H9 (cell line): ENCODE measurements around the gene SHISAL2B. TPM values are rescaled to one million over a fixed set of nuclear protein-coding genes. Genes with fewer than 3 reads are reported as not detected.

Source experiments
- DNase-seq: peaks from one replicate; pipeline ENCODE4 v3.0.0-alpha.2; 2017
- H2AFZ ChIP-seq: one replicate; pipeline ENCODE4 v1.6.1; 2013; ENCODE audit warnings: mild to moderate bottlenecking, low read length, control low read depth, moderate library complexity
- H2AK5ac ChIP-seq: 2 replicates; pipeline ENCODE4 v1.6.1; 2013; ENCODE audit warnings: low read length, control low read depth, mixed read lengths; ENCODE audit not compliant: insufficient read length
- H2BK120ac ChIP-seq: one replicate; pipeline ENCODE4 v1.6.1; 2013; ENCODE audit warnings: low read depth, mild to moderate bottlenecking, low read length, control low read depth, inconsistent platforms; ENCODE audit not compliant: poor library complexity, severe bottlenecking
- H2BK12ac ChIP-seq: 2 replicates; pipeline ENCODE4 v1.6.1; 2013; ENCODE audit warnings: low read length, control low read depth, mixed read lengths, low read depth; ENCODE audit not compliant: insufficient read length
- H2BK15ac ChIP-seq: 2 replicates; pipeline ENCODE4 v1.6.1; 2013; ENCODE audit warnings: low read depth, low read length, control low read depth
- H2BK20ac ChIP-seq: one replicate; pipeline ENCODE4 v1.6.1; 2013; ENCODE audit warnings: low read depth, mild to moderate bottlenecking, low read length, control low read depth, inconsistent platforms; ENCODE audit not compliant: poor library complexity, severe bottlenecking
- H2BK5ac ChIP-seq: 2 replicates; pipeline ENCODE4 v1.6.1; 2013; ENCODE audit warnings: low read length, control low read depth, mixed read lengths; ENCODE audit not compliant: insufficient read length
- H3K14ac ChIP-seq: 2 replicates; pipeline ENCODE4 v1.6.1; 2013; ENCODE audit warnings: low read length, control low read depth; ENCODE audit not compliant: insufficient read depth
- H3K18ac ChIP-seq: 2 replicates; pipeline ENCODE4 v1.6.1; 2013; ENCODE audit warnings: low read depth, mild to moderate bottlenecking, mixed read lengths, low read length, control low read depth; ENCODE audit not compliant: insufficient read length
- H3K23ac ChIP-seq: 2 replicates; pipeline ENCODE4 v1.6.1; 2013; ENCODE audit warnings: low read length, control low read depth, mixed read lengths, low read depth; ENCODE audit not compliant: insufficient read length
- H3K23me2 ChIP-seq: 2 replicates; pipeline ENCODE4 v1.6.1; 2013; ENCODE audit warnings: low read depth, mild to moderate bottlenecking, mixed read lengths, low read length, control low read depth; ENCODE audit not compliant: insufficient read length, poor library complexity, severe bottlenecking
- H3K27ac ChIP-seq: 2 replicates; pipeline ENCODE4 v1.5.1; 2013; ENCODE audit warnings: low read length, control low read depth, mixed read lengths, low read depth; ENCODE audit not compliant: insufficient read length
- H3K27me3 ChIP-seq: 2 replicates; pipeline ENCODE4 v1.6.1; 2013; ENCODE audit warnings: low read length, control low read depth, inconsistent platforms; ENCODE audit not compliant: insufficient read depth
- H3K4ac ChIP-seq: 2 replicates; pipeline ENCODE4 v1.6.1; 2013; ENCODE audit warnings: low read depth, mild to moderate bottlenecking, control low read depth, inconsistent platforms, low read length, moderate library complexity
- H3K4me1 ChIP-seq: 2 replicates; pipeline ENCODE4 v1.6.1; 2013; ENCODE audit warnings: low read length, control low read depth, inconsistent platforms; ENCODE audit not compliant: insufficient read depth
- H3K4me2 ChIP-seq: 2 replicates; pipeline ENCODE4 v1.6.1; 2013; ENCODE audit warnings: low read length, control low read depth, mixed read lengths; ENCODE audit not compliant: insufficient read length, insufficient read depth
- H3K56ac ChIP-seq: 2 replicates; pipeline ENCODE4 v1.6.1; 2013; ENCODE audit warnings: low read depth, mild to moderate bottlenecking, mixed read lengths, low read length, control low read depth; ENCODE audit not compliant: insufficient read length
- H3K79me1 ChIP-seq: 2 replicates; pipeline ENCODE4 v1.6.1; 2013; ENCODE audit warnings: low read depth, mild to moderate bottlenecking, moderate library complexity, low read length, control low read depth, inconsistent platforms; ENCODE audit not compliant: insufficient read depth, poor library complexity, severe bottlenecking
- H3K79me2 ChIP-seq: 2 replicates; pipeline ENCODE4 v1.6.1; 2013; ENCODE audit warnings: low read length, control low read depth, inconsistent platforms; ENCODE audit not compliant: insufficient read depth
- H3K9ac ChIP-seq: 2 replicates; pipeline ENCODE4 v1.6.1; 2013; ENCODE audit warnings: low read length, control low read depth, mixed read lengths; ENCODE audit not compliant: insufficient read length; ENCODE audit errors: extremely low read depth
- H3K9me3 ChIP-seq: one replicate; pipeline ENCODE4 v1.6.1; 2013; ENCODE audit warnings: low read depth, low read length, inconsistent platforms; ENCODE audit not compliant: control insufficient read depth
- H3T11ph ChIP-seq: one replicate; pipeline ENCODE4 v1.6.1; 2013; ENCODE audit warnings: mild to moderate bottlenecking, low read length, control low read depth, inconsistent platforms
- H4K20me1 ChIP-seq: one replicate; pipeline ENCODE4 v1.6.1; 2013; ENCODE audit not compliant: control insufficient read depth, insufficient read length, insufficient read depth
- H4K5ac ChIP-seq: 2 replicates; pipeline ENCODE4 v1.6.1; 2013; ENCODE audit warnings: low read depth, mild to moderate bottlenecking, mixed read lengths, low read length, control low read depth; ENCODE audit not compliant: insufficient read length
- H4K8ac ChIP-seq: replicated peaks from 2 replicates; pipeline ENCODE4 v1.6.1; 2013; ENCODE audit warnings: low read length, control low read depth, mixed read lengths, low read depth; ENCODE audit not compliant: insufficient read length
- H4K91ac ChIP-seq: 2 replicates; pipeline ENCODE4 v1.6.1; 2013; ENCODE audit warnings: low read depth, mild to moderate bottlenecking, moderate library complexity, mixed read lengths, low read length, control low read depth; ENCODE audit not compliant: insufficient read length
- H3K27ac Mint-ChIP-seq, 3 experiments: 2 replicates in 2 of 3; 3 replicates in 1 of 3; pipeline ENCODE4 v1.8.0; 2020 to 2021; ENCODE audit warnings: mixed read lengths in 3 of 3, mild to moderate bottlenecking in 1 of 3, moderate library complexity in 1 of 3
- H3K27me3 Mint-ChIP-seq: 2 replicates; pipeline ENCODE4 v1.8.0; 2021; ENCODE audit warnings: low read depth, mild to moderate bottlenecking, moderate library complexity, mixed read lengths
- H3K36me3 Mint-ChIP-seq, 3 experiments: 2 replicates in 2 of 3; 3 replicates in 1 of 3; pipeline ENCODE4 v1.8.0; 2020 to 2021; ENCODE audit warnings: low read depth in 3 of 3, mixed read lengths in 3 of 3; ENCODE audit not compliant: insufficient read depth in 1 of 3
- H3K4me1 Mint-ChIP-seq, 2 experiments: 2 replicates each; pipeline ENCODE4 v1.8.0; 2020; ENCODE audit warnings: mixed read lengths in 2 of 2
- H3K4me3 Mint-ChIP-seq, 2 experiments: 2 replicates in 1 of 2; 3 replicates in 1 of 2; pipeline ENCODE4 v1.8.0; 2020 to 2021; ENCODE audit warnings: mild to moderate bottlenecking in 2 of 2, mixed read lengths in 2 of 2, moderate library complexity in 1 of 2
- H3K9me3 Mint-ChIP-seq, 2 experiments: 2 replicates in 1 of 2; 3 replicates in 1 of 2; pipeline ENCODE4 v1.8.0; 2020; ENCODE audit warnings: mild to moderate bottlenecking in 2 of 2, mixed read lengths in 2 of 2, moderate library complexity in 1 of 2
- WGBS: extraction: QIAGEN DNeasy Blood & Tissue Kit; methylation state at CpG from one replicate; pipeline ENCODE4 v1.1.7; 2013; ENCODE audit warnings: missing lambda C conversion rate, low lambda C conversion rate, mixed read lengths; ENCODE audit not compliant: insufficient read length; ENCODE audit errors: extremely low coverage; 5-methylcytosine and 5-hydroxymethylcytosine counted together
- total RNA-seq: library from RNA; stranded (reverse); gene quantifications from 2 replicates; pipeline ENCODE4 v1.2.1, GENCODE V29; 2021
- TF ChIP-seq, protein P1 (sequence below): fragments of 200-600 bp; sonication (generic); conservative IDR thresholded peaks from 3 replicates; pipeline ENCODE4 v1.8.0; 2021; ENCODE audit warnings: antibody characterized with exemption, mild to moderate bottlenecking

SHISAL2B gene
- total RNA-seq, 1 experiment from 2014 or later: 5.0 TPM

DNA sequence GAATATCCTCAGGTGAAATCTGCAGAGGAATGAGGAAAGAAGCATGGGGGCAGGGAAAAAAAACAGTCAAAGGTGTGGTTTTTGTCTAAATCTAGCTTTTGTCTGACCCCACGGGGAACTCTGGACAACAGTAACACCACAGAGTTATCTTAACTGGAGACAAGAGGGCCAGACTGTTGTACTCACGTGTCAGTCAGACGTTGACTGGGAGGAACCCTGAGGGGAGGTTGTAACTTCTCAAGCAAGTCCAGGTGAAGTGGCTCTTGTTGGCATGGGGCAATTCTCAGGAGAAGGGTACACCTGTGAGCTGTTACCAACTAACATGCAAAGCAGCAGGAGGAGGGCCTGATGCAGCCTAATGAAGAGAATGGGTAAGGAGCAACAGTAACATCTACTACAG, 44.1 kb upstream of the SHISAL2B start:
- Histone ChIP-seq H2AFZ (no peak overlapping the region), H3K9ac (no peak overlapping the region), H4K5ac (no peak overlapping the region), H4K8ac (no peak overlapping the region), H3K4ac (no peak overlapping the region), H3K23ac (no peak overlapping the region), H3K18ac (no peak overlapping the region), H3K4me2 (no peak overlapping the region), H2BK5ac (no peak overlapping the region), H2AK5ac (no peak overlapping the region), H2BK120ac (no peak overlapping the region), H4K20me1 (no peaks in the 10 kb centered on the region), H3T11ph (no peak overlapping the region), H3K79me1 (no peaks in the 10 kb centered on the region), H3K56ac (no peak overlapping the region), H2BK12ac (no peak overlapping the region), H3K23me2 (no peaks in the 10 kb centered on the region), H3K9me3 (no peaks in the 10 kb centered on the region), H3K27ac (no peak overlapping the region), H3K79me2 (no peaks in the 10 kb centered on the region), H4K91ac (no peak overlapping the region), H3K14ac (no peak overlapping the region), H3K27me3 (no peaks in the 10 kb centered on the region), H2BK15ac (no peak overlapping the region), H2BK20ac (no peak overlapping the region), H3K4me1 (no peaks in the 10 kb centered on the region; the same call in 1 of the 2 replicates)
- WGBS: no CpG with 5 or more reads among the region's 3 CpGs
- peaks cover 3 to 17% of the 10 kb centered on the region in 2 experiments; a peak in 4 of 5 replicates for H3K9me3 Mint-ChIP-seq
- H3K27me3 Mint-ChIP-seq: no peaks in the 10 kb centered on the region; the same call in 1 of the 2 replicates
- TF ChIP-seq, protein P1, sequence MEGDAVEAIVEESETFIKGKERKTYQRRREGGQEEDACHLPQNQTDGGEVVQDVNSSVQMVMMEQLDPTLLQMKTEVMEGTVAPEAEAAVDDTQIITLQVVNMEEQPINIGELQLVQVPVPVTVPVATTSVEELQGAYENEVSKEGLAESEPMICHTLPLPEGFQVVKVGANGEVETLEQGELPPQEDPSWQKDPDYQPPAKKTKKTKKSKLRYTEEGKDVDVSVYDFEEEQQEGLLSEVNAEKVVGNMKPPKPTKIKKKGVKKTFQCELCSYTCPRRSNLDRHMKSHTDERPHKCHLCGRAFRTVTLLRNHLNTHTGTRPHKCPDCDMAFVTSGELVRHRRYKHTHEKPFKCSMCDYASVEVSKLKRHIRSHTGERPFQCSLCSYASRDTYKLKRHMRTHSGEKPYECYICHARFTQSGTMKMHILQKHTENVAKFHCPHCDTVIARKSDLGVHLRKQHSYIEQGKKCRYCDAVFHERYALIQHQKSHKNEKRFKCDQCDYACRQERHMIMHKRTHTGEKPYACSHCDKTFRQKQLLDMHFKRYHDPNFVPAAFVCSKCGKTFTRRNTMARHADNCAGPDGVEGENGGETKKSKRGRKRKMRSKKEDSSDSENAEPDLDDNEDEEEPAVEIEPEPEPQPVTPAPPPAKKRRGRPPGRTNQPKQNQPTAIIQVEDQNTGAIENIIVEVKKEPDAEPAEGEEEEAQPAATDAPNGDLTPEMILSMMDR: no peak
- no peak for DNase-seq
- H3K4me1 Mint-ChIP-seq: peaks cover 17 to 19% of the 10 kb centered on the region in 2 experiments
- H3K4me3 Mint-ChIP-seq: no peak overlapping the region
- peaks cover 4 to 12% (median 11%) of the 10 kb centered on the region in 3 experiments; a peak in 6 of 7 replicates for H3K36me3 Mint-ChIP-seq
- H3K27ac Mint-ChIP-seq: peak overlapping the region; percentile 37 to 62 (median 55)
